Activated CD4-positive, alpha-beta T cell treated with anti-CD3 and anti-CD28 coated beads for 24 hours (primary cell): ENCODE results near the gene AMOTL1.

Source experiments
- DNase-seq, 2 donors: peaks; one replicate each; pipeline ENCODE4 v3.0.0-alpha.2; 2020; ENCODE audit warnings: low read depth in 2 of 2

AMOTL1 gene

GRCh38 chr11:94857337-94857736, 89.2 kb downstream of the AMOTL1 start:
- no peak for DNase-seq

DNA sequence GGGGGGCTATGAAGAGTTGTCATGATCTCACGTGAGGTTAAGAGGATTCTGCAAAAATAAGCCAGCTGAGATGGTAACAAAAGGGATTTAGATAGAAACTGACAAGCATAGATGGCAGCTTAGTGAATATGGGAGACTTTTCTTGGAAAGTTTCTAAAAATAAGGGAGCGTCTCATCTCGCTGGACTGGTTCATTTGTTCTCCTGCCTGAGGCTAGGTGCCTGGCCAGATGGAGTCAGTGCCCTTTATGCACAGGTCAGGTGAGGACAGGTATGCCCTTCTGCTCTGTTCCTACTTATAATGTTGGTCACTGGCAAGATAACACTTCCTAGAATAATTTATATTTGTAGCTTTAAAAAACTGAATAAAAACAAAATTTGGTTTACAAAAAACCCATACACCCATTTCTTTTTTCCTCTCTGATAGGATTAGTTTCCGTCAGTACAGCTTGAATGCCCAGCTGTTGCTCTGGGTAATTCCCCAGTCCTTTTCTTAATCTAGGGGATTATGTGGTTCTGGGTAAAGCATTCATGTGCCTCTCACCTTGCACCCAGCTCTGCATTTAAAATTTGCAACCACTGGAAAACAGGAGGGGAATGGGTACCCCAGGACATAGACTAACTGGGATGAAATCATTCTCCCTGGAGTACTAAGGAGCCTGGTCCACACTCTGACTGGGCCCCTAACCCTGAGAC, 90.0 kb downstream of the AMOTL1 start:
- DNase-seq = no peak

GRCh38 chr11:94860333-94860732, 92.2 kb downstream of the AMOTL1 start:
- no peak for DNase-seq

DNA sequence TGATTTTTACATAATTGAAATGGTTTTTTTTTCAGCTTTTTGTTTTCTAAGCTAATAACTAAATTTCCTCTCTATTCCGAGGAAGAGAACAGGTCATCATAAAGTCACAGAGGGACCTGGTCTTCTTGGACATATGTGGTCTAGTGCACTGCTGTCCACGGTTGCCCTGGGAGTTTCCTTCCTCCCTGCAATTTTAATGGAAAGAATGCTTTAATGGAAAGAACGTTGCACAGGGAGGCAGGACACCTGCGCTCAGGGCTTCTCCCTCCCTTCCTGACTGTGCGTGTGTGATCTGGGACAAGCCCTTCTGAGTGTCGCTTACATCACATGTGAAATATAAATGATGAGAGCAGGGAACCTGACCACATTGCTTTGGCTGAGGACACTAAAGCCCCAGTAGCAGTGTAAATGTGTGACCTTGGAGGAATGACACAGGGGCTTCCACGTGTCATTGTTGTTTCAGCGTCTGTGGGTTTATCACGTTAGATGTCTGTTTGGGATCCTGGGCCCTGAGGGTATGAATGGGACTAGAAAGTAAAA, 93.2 kb downstream of the AMOTL1 start:
- DNase-seq = no peak

DNA sequence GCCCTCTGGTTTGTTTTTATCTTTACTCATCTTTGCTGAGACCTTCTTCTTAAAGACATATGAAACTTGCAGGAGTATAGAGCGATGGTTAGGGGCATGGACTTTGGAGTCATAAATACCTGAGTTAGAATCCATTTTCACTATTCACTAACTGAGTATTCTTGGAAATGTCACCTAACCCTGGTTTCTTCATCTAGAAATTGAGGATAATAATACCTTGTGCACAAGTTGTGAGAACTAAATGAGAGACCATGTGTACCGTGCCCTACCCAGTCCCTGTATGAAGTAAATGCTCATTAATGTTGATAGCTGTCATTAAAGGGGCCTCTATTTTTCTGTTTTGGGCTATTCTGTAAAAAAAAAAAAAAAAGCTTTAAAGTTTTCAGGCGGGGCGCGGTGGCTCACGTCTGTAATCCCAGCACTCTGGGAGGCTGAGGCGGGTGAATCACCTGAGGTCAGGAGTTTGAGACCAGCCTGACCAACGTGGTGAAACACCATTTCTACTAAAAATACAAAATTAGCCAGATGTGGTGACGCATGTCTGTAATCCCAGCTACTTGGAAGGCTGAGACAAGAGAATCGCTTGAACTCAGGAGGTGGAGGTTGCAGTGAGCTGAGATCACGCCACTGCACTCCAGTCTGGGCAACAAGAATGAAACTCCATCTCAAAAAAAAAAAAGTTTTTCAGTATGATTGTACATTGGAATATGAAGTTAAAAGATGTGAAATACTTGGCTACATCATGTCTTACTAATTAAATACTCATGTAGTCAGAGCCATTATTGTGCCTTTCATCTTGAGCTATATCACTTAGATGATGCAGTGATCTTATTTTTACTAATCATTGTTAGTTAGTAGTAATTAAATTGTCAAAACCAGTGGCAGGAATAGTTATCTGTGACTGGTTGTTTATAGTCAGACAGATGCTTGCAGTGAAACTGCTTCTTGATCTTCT, 95.0 kb downstream of the AMOTL1 start:
- no peak for DNase-seq

DNA sequence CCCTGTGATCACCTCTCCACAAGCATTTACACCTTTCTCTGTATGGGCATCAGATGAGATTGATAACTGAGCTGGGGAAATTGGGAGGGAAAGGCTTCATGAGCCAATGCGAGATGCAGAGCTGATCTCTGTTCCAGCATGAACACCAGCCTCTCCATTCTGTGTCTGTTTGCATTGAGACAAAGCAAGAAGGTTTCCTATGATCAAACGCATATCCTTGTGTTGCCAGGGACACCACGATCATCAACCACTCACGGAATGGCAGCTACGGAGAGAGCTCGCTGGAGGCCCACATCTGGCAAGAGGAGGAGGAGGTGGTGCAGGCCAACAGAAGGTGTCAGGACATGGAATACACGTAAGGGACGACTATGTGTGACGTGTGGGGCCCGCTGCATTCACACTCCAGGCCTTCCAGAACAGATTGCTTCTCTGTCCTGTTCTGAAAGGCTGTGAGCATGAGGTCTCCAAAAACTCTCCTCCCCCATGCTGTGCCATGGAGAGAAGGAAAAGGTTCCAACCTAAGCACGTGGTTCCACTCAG, 96.4 kb downstream of the AMOTL1 start:
- DNase-seq = no peak

GRCh38 chr11:94866231-94866822, 98.2 kb downstream of the AMOTL1 start:
- no peak for DNase-seq

GRCh38 chr11:94866936-94867795, 99.0 kb downstream of the AMOTL1 start:
- no peak for DNase-seq

- no peak for DNase-seq
Observed at GRCh38 chr11:94868468-94868867, 100.3 kb downstream of the AMOTL1 start.

- no peak for DNase-seq
Observed at GRCh38 chr11:94869186-94869585, 101.0 kb downstream of the AMOTL1 start.

DNA sequence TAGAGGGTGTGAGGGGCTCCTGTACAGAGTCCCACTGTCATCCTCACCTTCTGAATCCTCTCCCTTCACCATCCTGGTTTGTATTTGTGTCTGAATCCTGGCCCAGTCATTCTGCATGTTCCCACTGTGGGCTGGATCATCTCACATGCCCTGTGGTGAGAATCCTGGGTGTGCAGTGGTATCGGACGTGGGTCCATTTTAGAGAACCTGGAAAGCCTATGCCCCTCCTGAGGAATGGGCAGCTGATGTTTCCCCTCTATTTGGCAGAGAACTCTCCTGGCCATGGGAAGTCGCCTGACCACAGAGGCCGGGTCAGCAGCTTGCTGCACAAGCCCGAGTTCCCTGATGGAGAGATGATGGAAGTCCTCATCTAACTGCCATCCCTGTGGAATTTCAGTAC, 102.3 kb downstream of the AMOTL1 start:
- DNase-seq = no peak

GRCh38 chr11:94871491-94872185, 103.5 kb downstream of the AMOTL1 start:
- DNase-seq = no peak

DNA sequence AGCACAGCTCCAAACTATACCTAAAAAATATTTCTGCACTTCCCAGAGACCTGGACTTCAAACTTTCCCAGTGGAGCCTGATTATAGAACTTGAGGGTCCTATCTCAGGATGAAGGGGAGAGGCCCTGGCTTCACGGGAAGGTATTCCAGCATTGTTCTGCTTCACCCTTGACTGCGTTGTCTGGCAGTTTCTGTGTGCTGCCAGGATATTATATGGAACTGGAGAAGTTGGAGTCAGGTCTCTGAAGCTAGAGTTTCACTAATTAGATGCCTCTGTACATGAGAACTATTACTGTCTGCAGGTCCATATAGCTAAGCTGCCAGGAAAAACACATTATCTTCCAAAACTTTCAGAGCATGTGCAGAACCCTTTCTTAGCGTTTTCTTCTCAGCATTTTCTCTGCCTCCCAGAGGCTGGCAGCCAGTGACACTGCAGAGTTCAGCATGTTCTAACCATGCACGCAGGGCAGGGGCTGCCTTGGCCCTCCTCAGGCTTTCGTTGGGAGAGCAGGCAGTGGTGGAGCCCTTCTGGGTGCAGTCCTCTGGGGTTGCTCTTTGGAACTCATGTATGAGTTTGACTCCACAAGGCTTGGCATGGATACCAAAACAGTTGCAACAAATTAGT, 105.9 kb downstream of the AMOTL1 start:
- DNase-seq = no peak

DNA sequence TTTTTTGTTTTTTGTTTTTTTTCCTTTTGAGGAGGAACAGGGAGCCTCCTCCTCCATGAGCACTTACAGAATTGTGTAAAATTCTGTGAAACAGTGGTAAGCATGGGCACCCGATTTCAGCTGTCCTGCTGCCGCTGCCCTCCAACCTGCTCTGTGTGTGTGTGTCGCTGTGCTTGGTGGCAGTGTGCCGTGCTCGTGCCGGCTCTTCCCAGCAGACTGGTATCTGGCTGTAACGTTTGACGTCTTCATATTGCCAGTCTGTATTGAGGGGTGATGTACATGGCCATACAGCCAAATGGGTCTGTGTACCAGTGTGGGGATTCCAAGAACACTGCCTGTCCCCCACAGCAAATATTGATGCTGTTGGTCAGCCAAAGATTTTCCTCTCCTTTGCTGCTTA, 108.1 kb downstream of the AMOTL1 start:
- no peak for DNase-seq

GRCh38 chr11:94876645-94877442, 108.7 kb downstream of the AMOTL1 start:
- peak; percentile 40 to 58 for DNase-seq

DNA sequence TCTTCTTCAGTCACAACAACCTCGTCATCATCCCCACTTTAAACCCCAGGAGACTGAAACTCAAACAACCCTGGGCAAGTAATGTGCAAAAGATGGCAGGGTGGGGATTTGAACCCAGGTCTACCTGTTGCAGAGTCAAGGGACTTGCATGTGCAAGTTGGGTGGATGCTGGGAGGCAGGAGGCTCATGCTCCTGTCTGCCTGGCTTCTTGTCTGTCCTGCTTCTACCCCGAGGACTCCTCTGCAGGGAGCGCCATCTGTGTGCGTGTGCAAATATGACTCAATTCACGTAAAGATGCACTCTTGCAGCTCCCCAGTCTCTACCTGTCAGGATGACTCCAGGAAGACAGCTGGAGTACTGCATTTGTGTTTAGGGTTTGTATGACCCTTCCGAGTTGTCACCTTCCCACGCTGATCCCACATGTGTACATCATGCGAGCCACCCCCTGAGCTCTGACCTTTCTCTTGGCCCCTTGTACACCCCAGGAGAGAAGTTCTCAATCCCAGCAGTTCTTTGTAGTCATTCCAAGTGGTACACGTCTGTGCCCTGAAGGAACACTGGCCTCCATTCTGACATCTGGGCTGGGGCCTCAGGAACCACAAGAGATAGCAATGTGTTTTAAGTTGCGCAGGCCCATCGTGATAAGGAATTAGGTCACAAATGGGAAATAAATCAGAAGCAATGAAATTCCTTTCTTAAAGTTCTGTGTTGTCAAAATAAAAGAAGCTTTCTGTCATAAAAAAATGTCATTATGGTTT, 109.5 kb downstream of the AMOTL1 start:
- DNase-seq = no peak

- DNase-seq = no peak
Observed at GRCh38 chr11:94879006-94879405, 110.8 kb downstream of the AMOTL1 start.

- DNase-seq = no peak
Observed at GRCh38 chr11:94880216-94880615, 112.1 kb downstream of the AMOTL1 start.
